Effector memory CD4-positive, alpha-beta T cell (primary cell): ENCODE data around the gene PARD3B.

Experiments
- DNase-seq, 3 donors: peaks; one replicate each; pipeline ENCODE4 v3.0.0-alpha.2; 2020
- H3K27ac ChIP-seq: 2 replicates; pipeline ENCODE4 v1.7.0; 2013; ENCODE audit warnings: mild to moderate bottlenecking, low read length, moderate library complexity; ENCODE audit not compliant: insufficient read depth, poor library complexity, severe bottlenecking
- H3K27me3 ChIP-seq: replicated peaks from 2 replicates; pipeline ENCODE4 v1.7.0; 2013; ENCODE audit warnings: mild to moderate bottlenecking, low read length; ENCODE audit not compliant: insufficient read depth, control insufficient read depth, poor library complexity, severe bottlenecking
- H3K36me3 ChIP-seq: 2 replicates; pipeline ENCODE4 v1.7.0; 2013; ENCODE audit warnings: mild to moderate bottlenecking, low read length, moderate library complexity; ENCODE audit not compliant: control insufficient read depth, insufficient read depth
- H3K4me1 ChIP-seq: 2 replicates; pipeline ENCODE4 v1.7.0; 2013; ENCODE audit warnings: low read length, mild to moderate bottlenecking; ENCODE audit not compliant: control insufficient read depth, insufficient read depth, poor library complexity, severe bottlenecking
- H3K4me3 ChIP-seq: 2 replicates; pipeline ENCODE4 v1.7.0; 2013; ENCODE audit warnings: low read length, low read depth, mild to moderate bottlenecking; ENCODE audit not compliant: insufficient read depth, poor library complexity, severe bottlenecking
- H3K9me3 ChIP-seq: 2 replicates; pipeline ENCODE4 v1.7.0; 2013; ENCODE audit warnings: mild to moderate bottlenecking, low read length, moderate library complexity; ENCODE audit not compliant: control insufficient read depth

PARD3B gene

DNA sequence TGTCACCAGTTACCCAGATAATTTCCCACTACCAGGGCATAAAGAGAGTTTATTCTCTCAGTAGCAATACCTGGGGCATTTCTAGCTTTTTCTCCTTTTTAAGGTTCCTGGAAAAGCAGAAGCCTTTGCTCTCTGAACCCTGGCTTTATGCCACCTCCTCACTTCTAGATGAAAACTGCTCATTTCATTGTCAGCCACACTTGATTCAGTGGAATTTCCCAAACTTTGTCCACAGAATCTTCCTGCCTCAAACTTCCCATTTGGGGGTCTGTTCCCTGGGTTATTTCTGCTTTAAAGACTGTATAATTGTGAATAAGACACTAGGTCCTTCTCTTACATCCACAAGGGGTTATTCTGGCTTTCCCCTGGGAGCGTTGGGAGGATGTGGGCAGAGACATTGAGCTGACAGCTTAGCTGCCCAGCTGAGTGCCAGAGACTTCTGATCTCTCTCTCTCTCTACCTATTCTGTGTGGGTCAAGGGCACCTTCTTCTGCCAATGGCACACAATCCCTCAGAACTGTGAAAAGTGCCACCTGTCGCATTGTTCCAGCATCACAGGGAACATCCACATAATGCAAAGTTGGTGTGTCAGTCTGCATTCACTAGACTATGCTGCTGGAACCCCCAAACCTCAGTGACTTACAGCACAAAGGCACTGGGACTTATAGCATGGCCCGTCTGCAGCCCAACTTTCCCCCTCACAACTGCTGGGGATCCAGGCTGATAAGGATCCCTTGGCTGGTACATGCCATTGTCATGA lies 1117.1 kb downstream of the PARD3B start:
- no peaks in the 10 kb centered on the region for H3K36me3 ChIP-seq
- H3K9me3 ChIP-seq, result no peaks in the 10 kb centered on the region
- H3K27ac ChIP-seq, result no peak overlapping the region
- no peak overlapping the region for H3K4me3 ChIP-seq
- no peak for DNase-seq
- no peaks in the 10 kb centered on the region for H3K27me3 ChIP-seq
- H3K4me1 ChIP-seq, result peaks cover 5% of the 10 kb centered on the region

DNA sequence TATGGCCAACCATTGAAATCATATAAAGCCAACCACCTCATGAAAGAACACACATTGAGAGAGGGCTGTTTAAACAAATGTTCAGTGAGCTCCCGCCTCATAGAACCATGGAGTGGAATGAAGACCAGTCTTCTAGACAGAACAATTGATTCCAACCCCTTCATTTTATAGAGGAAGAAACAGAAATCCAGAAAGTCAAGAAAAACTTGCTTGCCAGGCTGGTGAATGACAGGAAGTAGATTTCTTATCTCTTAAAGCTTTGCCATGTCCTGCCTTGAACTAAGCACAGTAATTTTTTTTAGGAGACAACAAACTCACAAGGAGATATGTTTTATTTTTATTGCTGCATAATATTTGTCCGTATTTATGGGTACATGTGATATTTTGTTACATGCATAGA lies 1120.5 kb downstream of the PARD3B start:
- no peak for DNase-seq
- Histone ChIP-seq H3K36me3 (no peaks in the 10 kb centered on the region), H3K27ac (no peak overlapping the region), H3K4me3 (no peak overlapping the region), H3K9me3 (no peaks in the 10 kb centered on the region), H3K4me1 (peaks cover 3% of the 10 kb centered on the region), H3K27me3 (no peaks in the 10 kb centered on the region)
